ENCODE results near the gene FLACC1. TPM values are rescaled to one million over a fixed set of nuclear protein-coding genes. Genes with fewer than 3 reads are reported as not detected.

The FLACC1 gene
- total and polyA plus RNA-seq, 2 experiments from 2014 or later = 0.10 to 0.27 TPM

- no peak for TF ChIP-seq ZNF462 (CRISPR knock-in tag; IDR thresholded peaks at IDR 0.05)
Measured at GRCh38 chr2:201362396-201362795, 5.3 kb upstream of the FLACC1 start (continued).

GRCh38 chr2:201361078-201361733, 4.1 kb upstream of the FLACC1 start:
- Mint-ChIP-seq H3K27ac (no peak overlapping the region), H3K4me1 (peaks cover 2% of the 10 kb centered on the region; the same call in 1 of the 3 replicates), H3K9me3 (peaks cover 10% of the 10 kb centered on the region; the same call in 1 of the 3 replicates), H3K4me3 (no peak overlapping the region), H3K36me3 (ENCODE audit: low read depth) (peaks cover 12% of the 10 kb centered on the region; the same call in 2 of the 3 replicates), H3K27me3 (ENCODE audit: insufficient read depth, low read depth, poor library complexity) (no peaks in the 10 kb centered on the region)
- no peak for DNase-seq (ENCODE audit: low spot score)
- H3K4me3 ChIP-seq = no peak overlapping the region
- no peaks in the 10 kb centered on the region for H3K36me3 ChIP-seq (ENCODE audit: insufficient read depth)
- ATAC-seq = no peak
- H4K20me1 ChIP-seq (replicated peaks; ENCODE audit: insufficient read depth) = no peaks in the 10 kb centered on the region
- H3K4me2 ChIP-seq = no peak overlapping the region
- no peaks in the 10 kb centered on the region for H3K4me1 ChIP-seq (ENCODE audit: insufficient read depth)
- no peaks in the 10 kb centered on the region for H3K9me2 ChIP-seq (ENCODE audit: insufficient read depth)
- no peak overlapping the region for H2AFZ ChIP-seq
- H3K79me2 ChIP-seq (replicated peaks; ENCODE audit: insufficient read depth) = no peaks in the 10 kb centered on the region
- H3K27ac ChIP-seq (ENCODE audit: low read depth) = no peak overlapping the region
- no peaks in the 10 kb centered on the region for H3K27me3 ChIP-seq (ENCODE audit: insufficient read depth)
- H3F3A ChIP-seq (replicated peaks; ENCODE audit: low read depth) = no peaks in the 10 kb centered on the region
- no peak for TF ChIP-seq REST (IDR thresholded peaks at IDR 0.05; ENCODE audit: unreplicated experiment)
- TF ChIP-seq CREB1 (CRISPR knock-in tag; IDR thresholded peaks at IDR 0.05; ENCODE audit: low read depth) = no peak
- TF ChIP-seq ETS1 (IDR thresholded peaks at IDR 0.05) = no peak
- no peak for TF ChIP-seq JUNB (IDR thresholded peaks at IDR 0.05; ENCODE audit: unreplicated experiment)
